Activated CD8-positive, alpha-beta memory T cell treated with anti-CD3 and anti-CD28 coated beads for 36 hours (primary cell): ENCODE data around the gene NUP93. TPM values are rescaled to one million over a fixed set of nuclear protein-coding genes. Genes with fewer than 3 reads are reported as not detected.
"Not testable (repeated sequence)": the region's sequence is repeated elsewhere in the genome, so short reads cannot be mapped to it uniquely, and the experiment has no call there.

Experiments
- CTCF ChIA-PET: fragments of 350-600 bp; sonication (Branson Sonifier 250); formaldehyde crosslinking; loops from one replicate; lab custom pipeline; 2021; ENCODE audit warnings: antibody characterized with exemption; lab: Charles Lee
- POLR2A ChIA-PET: fragments of 350-600 bp; sonication (Branson Sonifier 250); formaldehyde crosslinking; loops from one replicate; lab custom pipeline; 2021; ENCODE audit warnings: antibody characterized with exemption; lab: Charles Lee
- total RNA-seq, 2 experiments: library from RNA; stranded (reverse); gene quantifications; one replicate each; pipeline ENCODE4 v1.2.3, GENCODE V29; 2021

The NUP93 gene
- total RNA-seq, 2 experiments from 2014 or later, result 160 to 165 TPM

GRCh38 chr16:56701534-56701933, 28.4 kb upstream of the NUP93 start:
- ChIA-PET POLR2A (interaction anchor here (1.9 kb wide), 1 partner anchor 19 kb away, joined by 7 read pairs; no protein-coding TSS in a partner anchor), CTCF (interaction anchor here (0.6 to 3.9 kb wide), 23 partner anchors 11 to 228 kb away, joined by 3 to 48 read pairs (median 4); partner anchors contain the start of gene BBS2)

GRCh38 chr16:56702836-56703235, 27.1 kb upstream of the NUP93 start:
- POLR2A ChIA-PET, result interaction anchor here (0.7 kb wide), 1 partner anchor 167 kb away, joined by 4 read pairs; no protein-coding TSS in a partner anchor
- CTCF ChIA-PET, result interaction anchor here (0.7 to 3.9 kb wide), 7 partner anchors 14 to 282 kb away, joined by 3 to 48 read pairs (median 7); no protein-coding TSS in a partner anchor

DNA sequence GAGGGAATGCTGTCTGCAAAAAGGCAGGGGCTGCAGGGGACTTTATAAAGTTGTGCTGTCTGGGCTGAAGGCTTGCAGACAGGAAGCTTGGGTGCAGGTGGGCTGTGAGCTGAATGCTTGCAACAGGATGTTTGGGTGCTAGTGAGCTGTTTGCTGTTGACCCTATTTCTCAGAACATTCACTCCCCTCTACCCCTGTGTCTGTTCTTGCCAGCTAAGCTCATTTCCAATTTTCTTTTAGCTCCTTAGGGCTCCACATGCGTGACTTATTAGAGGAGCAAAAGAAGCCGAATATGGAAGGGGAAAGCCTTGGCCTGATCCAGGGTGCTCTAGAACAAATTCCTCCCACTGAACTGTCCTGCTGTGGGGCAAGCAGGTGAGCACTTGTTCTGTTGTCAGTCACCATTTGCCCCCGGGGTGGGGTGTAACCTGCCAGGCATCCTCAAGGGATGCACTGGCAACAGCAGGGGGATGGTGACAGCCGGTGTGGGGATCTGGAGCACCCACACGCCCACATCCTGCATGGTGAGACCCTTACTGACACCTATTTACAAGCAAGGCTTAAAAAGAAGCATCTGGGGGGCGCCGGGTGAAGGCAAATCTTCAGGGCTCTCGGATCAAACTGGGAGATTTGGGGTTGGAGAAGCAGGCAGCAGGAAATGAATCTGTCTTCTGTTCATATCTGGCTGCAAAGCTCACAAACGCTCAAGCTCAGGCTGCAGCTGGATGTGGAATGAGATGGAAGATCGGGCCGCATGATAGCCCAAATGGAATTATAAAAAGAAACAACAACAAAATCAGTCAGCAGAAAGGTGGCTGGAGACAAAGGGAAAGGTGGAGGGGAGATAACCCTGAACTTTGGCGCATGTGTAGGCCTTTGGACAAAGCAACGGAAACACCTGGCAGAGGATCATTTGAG, 21.1 kb upstream of the NUP93 start:
- ChIA-PET CTCF (interaction anchor here (0.6 kb wide), 1 partner anchor 111 kb away, joined by 3 read pairs; no protein-coding TSS in a partner anchor), POLR2A (interaction anchor here (0.6 to 1.0 kb wide), 2 partner anchors 34 to 223 kb away, joined by 3 read pairs; partner anchors contain the start of gene HERPUD1)

GRCh38 chr16:56709443-56710040, 20.4 kb upstream of the NUP93 start:
- POLR2A ChIA-PET, result interaction anchor here (0.6 kb wide), 1 partner anchor 33 kb away, joined by 3 read pairs; no protein-coding TSS in a partner anchor

DNA sequence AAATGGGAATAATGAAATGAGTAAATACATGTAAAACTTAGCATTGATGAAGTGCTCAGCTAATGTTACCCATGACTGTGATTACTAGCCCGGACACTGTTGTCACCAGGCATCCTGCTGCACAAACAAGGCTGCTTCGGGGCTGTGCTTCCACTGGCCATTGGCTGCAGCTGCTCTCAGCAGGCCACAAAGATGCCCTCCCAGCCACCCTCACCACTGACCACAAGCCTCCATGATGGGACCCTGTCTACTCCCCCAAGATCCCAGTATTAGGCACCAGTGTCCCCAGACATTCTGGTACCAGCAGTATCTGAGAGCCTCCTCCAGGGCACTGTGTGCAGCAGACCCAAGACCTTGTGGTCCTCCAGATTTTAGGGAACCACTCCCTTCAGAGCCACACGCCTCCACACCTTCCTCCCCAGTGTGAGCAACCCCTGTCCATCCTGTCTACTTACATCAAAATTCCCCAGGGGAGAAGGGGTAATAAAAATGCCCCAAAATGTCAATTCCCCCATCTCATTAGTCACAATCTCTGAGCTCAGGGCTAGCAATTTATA, 19.7 kb upstream of the NUP93 start:
- ChIA-PET CTCF (no interaction called here), POLR2A (no interaction called here)

More at GRCh38 chr16:56709443-56710040, 20.4 kb upstream of the NUP93 start:
- CTCF ChIA-PET, result no interaction called here

DNA sequence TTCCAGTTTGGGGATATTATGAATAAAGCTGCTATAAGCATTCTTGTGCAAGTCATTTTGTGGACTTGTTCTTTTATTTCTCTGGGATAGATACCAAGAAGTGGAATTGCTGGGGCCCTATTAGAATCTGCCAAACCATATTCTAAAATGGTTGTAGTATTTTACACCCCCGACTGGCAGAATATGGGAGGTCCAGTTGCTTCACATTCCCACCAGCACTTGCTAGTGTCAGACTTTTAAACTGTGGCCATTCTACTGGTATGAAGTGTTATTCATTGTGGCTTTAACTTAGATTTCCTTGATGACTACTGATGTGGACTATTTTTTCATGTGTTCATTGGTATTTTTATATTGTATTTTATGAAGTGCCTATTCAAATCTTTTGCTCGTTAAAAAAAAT, 18.1 kb upstream of the NUP93 start:
- POLR2A ChIA-PET, result no interaction called here
- CTCF ChIA-PET, result interaction anchor here (1.5 kb wide), 1 partner anchor 10 kb away, joined by 6 read pairs; no protein-coding TSS in a partner anchor

GRCh38 chr16:56713794-56714193, 16.1 kb upstream of the NUP93 start:
- CTCF ChIA-PET, result no interaction called here

DNA sequence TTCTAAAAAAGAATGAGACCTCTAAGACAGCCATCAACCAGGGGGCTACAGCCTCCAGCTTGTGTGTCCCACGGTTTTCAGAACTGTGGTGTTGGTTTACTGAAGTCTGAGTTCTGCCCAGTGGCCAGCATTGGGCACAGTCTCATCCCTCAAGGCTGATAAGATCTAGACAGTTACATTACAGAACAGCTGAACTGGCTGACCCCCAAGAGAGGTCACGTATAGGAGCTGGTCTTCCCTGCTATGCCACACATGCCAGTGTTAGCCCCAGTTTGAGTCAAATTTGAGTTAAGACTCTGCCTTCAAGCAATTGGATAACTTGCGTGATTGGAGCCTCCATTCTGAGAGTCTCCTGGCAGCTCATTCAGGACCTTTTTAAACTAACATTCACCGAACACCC, 14.8 kb upstream of the NUP93 start:
- POLR2A ChIA-PET, result no interaction called here
- CTCF ChIA-PET, result no interaction called here

More at GRCh38 chr16:56713794-56714193, 16.1 kb upstream of the NUP93 start:
- POLR2A ChIA-PET, result interaction anchor here (0.7 kb wide), 1 partner anchor 421 kb away, joined by 4 read pairs; no protein-coding TSS in a partner anchor

GRCh38 chr16:56716761-56717160, 13.2 kb upstream of the NUP93 start:
- CTCF ChIA-PET, result interaction anchor here (1.5 kb wide), 1 partner anchor 15 kb away, joined by 7 read pairs; no protein-coding TSS in a partner anchor
- POLR2A ChIA-PET, result no interaction called here

GRCh38 chr16:56717532-56717931, 12.4 kb upstream of the NUP93 start:
- POLR2A ChIA-PET, result not testable (repeated sequence)
- CTCF ChIA-PET, result interaction anchor here (1.5 kb wide), 1 partner anchor 16 kb away, joined by 7 read pairs; no protein-coding TSS in a partner anchor

- ChIA-PET POLR2A (no interaction called here), CTCF (interaction anchor here (0.6 kb wide), 1 partner anchor 22 kb away, joined by 4 read pairs; no protein-coding TSS in a partner anchor)
Observed at GRCh38 chr16:56722200-56722842, 7.6 kb upstream of the NUP93 start.

DNA sequence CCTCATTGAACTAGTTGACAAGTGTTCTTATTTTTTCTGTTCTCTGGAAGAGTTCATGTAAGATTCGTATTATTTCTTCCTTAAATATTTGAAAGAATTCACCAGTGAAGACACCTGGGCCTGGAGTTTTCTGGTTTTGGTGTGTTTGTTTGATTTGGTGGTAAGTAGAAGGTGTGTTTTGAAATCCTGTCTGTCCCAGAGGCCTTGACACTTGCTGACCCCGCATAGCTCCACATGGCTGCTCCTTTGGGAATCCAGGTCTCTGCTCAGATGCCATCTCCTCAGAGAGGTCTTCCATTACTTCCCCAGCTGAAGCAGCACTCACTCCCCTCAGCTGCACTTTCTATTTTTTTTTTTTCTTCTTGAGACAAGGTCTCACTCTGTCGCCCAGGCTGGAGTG, 5.7 kb upstream of the NUP93 start:
- POLR2A ChIA-PET, result interaction anchor here (0.8 kb wide), 1 partner anchor 26 kb away, joined by 3 read pairs; no protein-coding TSS in a partner anchor
- CTCF ChIA-PET, result no interaction called here

GRCh38 chr16:56726283-56726682, 3.6 kb upstream of the NUP93 start:
- ChIA-PET CTCF (no interaction called here), POLR2A (no interaction called here)

- CTCF ChIA-PET, result no interaction called here
- POLR2A ChIA-PET, result no interaction called here
Observed at GRCh38 chr16:56726926-56727325, 3.0 kb upstream of the NUP93 start.

GRCh38 chr16:56728027-56728426, 1.9 kb upstream of the NUP93 start:
- ChIA-PET CTCF (interaction anchor here (0.7 to 0.8 kb wide), 3 partner anchors 53 to 236 kb away, joined by 3 to 4 read pairs (median 3); no protein-coding TSS in a partner anchor), POLR2A (interaction anchor here (0.7 kb wide), 1 partner anchor 113 kb away, joined by 6 read pairs; no protein-coding TSS in a partner anchor)

DNA sequence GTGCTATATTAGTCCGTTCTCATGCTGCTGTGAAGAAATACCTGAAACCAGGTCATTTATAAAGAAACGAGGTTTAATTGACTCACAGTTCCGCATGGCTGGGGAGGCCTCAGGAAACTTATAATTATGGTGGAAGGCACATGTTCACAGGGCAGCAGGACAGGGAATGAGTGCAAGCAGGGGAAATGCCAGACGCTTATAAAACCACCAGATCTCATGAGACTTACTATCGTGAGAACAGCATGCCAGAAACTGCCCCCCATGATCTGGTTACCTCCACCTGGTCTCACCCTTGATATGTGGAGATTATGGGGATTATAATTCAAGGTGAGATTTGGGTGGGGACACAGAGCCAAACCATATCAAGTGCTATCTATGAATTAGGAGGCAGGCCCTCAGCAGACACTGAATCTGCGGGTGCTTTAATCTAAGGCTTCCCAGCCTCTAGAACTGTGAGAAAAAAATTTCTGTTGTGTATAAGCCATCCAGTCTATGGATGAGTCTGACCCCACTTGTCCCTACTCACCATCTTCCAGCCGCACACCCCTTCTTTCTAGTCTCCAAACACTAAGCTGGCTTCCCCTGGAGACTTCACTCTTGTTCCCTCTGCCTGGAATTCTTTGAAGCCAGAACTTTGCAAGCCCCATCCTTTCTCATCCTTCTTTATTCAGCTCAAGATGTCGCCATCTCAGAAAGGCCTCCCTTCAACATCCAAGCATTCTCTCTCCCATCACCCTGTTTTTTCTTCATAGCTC, 772 bp upstream of the NUP93 start:
- ChIA-PET CTCF (interaction anchor here (0.8 kb wide), 1 partner anchor 235 kb away, joined by 3 read pairs; no protein-coding TSS in a partner anchor), POLR2A (no interaction called here)

DNA sequence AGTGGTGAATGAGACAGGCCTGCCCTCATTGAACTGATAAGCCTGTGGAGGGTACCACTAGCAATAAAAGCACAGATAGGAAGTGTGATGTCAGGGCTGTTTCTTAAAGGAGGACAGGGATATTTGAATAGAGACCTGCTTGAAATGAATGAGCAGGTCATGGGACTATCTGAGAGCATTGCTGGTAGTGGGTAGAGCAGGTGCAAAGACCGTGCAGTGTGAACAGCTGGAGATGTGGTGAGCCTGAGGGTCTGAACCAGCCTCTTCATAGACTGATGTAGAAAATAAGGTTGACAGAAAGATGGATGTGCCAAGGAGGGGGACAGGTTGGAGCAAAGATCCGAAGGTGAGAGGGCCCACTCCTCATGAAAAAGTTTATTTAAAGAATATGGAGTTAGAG, 2.4 kb downstream of the NUP93 start:
- POLR2A ChIA-PET, result no interaction called here
- CTCF ChIA-PET, result no interaction called here

DNA sequence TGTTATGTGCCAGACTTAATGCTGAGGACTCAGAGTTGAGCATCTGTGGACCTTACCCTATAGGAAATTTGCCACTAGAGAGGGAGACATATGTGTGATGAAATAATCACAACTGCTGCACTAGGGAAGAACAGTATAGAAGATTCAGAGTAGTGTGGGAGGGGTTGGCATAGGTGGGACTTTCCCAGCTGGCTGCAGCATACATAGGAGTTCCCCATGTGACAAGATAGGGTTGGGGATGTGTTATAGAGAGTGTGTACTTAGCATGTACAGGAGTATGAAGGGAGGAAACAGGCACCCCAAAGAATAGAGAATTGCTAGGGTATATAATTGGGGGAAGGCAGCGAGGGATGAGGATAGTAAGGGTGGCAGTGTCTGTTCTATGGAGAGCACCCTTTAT, 2.9 kb downstream of the NUP93 start:
- ChIA-PET POLR2A (no interaction called here), CTCF (no interaction called here)
